Lower leg skin (tissue), 3 donors: Measurements from ENCODE around the gene EGFL8.

Experiments used
- CTCF ChIP-seq, 3 donors: fragments of 450-650 bp; IDR thresholded peaks; one replicate each; pipeline ENCODE4 v1.5.1; 2016; ENCODE audit warnings: antibody characterized with exemption in 3 of 3, mild to moderate bottlenecking in 3 of 3, moderate library complexity in 2 of 3
- POLR2A ChIP-seq, 2 donors: fragments of 450-650 bp; IDR thresholded peaks; one replicate each; pipeline ENCODE4 v1.6.1; 2016 to 2017; ENCODE audit warnings: antibody characterized with exemption in 2 of 2, mild to moderate bottlenecking in 1 of 2, moderate library complexity in 1 of 2

- no peak for TF ChIP-seq CTCF (IDR thresholded peaks at IDR 0.05)
- TF ChIP-seq POLR2A (IDR thresholded peaks at IDR 0.05) = no peak
Measured at GRCh38 chr6:32204268-32204715, 39.9 kb downstream of the EGFL8 start.
